ENCODE measurements around the gene ST8SIA4. TPM values are rescaled to one million over a fixed set of nuclear protein-coding genes. Genes with fewer than 3 reads are reported as not detected.

ST8SIA4 gene
- total RNA-seq, 1 donor from 2014 or later, result 15.0 TPM

DNA sequence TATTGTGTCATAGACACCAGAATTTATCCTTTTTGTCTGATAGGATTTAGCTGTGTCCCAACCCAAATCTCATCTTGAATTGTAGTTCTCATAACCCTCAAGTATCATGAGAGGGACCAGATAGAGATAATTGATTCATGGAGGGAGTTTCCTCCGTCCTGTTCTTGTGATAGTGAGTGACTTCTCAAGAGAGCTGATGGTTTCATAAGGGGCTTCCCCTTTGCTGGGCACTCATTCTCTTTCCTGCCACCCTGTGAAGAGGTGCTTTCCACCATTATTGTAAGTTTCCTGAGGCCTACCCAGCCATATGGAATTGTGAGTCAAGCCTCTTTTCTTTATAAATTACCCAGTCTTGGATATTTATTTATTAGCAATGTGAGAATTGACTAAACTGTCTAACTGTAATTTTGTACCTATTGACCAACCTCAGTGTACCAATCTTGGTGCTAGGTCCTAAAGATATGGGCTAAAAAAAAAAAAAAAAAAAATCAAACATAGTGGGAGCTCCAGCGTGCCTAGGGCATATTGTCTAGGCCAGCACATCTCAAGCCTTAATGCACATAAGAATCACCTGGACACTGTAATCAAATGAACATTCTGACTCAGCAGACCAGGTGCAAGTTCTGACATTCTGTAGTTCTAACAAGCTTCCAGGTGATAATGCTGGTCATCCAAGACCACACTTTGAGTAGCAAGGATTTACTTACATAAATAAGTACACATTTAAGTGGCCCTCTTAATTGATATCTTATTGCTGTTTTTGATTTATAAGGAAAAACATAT, 30.5 kb downstream of the ST8SIA4 start:
- no peak for DNase-seq

DNA sequence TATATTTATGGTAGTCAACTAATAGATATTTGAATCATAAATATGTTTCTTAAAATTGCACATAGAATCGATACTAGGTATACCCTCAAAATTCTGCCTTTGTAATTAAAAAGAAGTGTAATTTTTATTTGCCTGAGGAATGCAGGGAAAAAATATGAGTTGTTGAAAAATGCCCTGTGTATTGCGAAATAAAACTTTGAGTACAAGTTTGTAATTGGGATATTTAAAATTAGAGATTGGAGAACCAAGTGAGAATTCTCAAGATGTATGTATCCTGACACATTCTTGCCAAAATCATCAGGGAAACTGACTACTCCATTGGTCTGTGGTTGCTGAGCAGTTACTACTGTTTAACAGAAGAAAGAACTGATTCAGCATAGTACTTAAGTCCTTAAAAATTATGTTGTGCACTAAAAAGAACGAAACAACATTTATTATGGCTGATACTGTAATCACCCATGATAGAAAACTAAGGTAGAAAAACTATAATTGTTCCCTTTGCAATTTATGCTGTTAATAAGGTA, 36.0 kb downstream of the ST8SIA4 start:
- no peak for DNase-seq

DNA sequence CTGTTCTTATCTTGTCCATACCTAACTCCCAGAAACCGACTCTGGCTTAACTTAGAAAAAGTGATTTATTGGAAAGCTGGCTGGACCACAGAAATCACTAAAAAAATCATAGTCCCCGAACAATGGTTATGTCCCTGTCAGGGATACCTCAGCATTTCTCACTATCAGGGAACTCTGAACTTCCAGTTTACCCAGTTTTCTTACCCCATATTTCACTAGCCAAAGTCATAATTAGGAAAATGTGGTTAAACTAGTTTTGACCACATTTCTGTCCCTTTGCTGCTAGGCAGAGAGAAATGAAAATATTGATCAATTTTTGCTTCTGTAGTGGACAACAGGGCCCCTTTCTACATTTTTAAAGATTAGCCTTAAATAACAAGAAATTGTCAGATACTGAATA, 38.2 kb downstream of the ST8SIA4 start:
- no peak for DNase-seq

DNA sequence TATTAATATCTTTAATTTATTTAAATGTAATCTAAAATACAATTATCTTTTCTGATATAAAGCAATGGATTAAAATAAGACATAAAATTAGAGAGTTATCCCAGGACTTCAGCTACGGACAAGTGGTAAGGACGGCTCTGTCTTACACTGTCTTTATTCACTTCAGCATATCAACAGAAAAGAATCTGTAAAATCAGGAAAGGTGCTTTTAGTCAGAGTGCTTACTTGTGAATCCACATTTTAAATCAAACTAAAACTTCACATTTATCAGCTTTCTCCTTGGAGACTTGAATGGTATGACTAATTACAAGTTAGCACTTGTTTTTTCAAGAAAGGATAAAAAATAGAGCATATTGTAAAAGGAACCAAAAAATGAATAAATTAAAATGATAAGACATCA, 39.3 kb downstream of the ST8SIA4 start:
- no peak for DNase-seq

DNA sequence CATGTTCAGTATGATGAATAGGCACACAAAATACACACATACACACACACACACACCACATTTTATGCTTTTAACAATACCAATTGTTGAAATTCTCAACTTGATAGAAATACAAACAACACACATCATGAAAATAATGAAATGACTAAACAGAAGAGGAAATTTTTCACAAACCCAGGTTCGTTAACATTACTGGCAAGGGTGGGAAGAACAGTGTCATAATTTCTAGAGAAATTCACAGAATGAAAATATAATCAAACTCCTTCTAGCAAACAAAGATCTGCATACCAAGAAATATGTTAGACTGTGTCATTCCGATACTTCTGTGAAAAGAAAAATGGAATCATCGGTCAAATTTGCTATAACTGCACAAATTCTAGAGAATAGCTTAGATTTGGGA, 41.9 kb downstream of the ST8SIA4 start:
- DNase-seq, result no peak

DNA sequence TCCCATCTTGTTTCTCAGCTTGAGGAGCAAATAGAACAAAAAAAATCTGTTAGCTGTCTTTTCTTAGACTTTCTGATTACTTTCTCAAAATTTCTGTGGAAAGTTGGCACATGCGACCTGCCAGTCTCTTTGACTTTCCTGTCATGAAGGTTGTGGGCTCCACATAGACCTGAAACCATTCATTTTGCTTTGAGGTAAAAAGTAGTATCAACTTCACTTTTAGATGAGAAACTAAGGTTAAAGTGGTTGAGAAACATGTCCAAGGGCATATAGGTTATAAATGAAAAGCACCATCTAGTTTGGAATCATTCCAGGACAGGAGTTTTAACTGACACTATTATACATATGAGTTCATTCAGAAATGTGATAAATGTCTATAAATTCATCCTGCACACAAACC, 42.7 kb downstream of the ST8SIA4 start:
- no peak for DNase-seq

DNA sequence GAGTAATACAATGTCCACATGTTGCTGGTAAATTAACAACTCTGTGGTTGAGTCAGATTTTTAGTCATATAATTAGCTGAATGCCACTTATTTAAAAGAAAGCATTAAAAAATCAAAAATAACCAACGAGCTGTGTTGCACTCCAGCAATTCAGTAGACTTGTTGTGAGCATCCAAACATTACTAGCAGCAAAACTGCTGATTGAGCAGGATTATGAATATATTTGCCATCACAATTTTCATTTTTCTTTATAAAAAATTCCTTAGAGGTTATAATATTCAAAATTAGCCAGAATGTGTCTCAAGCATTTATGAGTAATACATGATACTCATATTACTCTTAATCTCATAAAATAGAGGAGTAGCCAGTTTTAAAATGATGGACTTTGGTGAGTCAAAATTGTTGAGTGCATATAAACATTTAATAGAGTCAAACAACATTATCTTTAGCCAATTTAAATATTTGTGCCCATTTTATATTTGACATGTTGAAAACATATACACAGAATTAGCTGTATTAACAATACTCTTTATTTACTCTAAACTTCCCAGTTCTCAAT, 44.0 kb downstream of the ST8SIA4 start:
- no peak for DNase-seq

DNA sequence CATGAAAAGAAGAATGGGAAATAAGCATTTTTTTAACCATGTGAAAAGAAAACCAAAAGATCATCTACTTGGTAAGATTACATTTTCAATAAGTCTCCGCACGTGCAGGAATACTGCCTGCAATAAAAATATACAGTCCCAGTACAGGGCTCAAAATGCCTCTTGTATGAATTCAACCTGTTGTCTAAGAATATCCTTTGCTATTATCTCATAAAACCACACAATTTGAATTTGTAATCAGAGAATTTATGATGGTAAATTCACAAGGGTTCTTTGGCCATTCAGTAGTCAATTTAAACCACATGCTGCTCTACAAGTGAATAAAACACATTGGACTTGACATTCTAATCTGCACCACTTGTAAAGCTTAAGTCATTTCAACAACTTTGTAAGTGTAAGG, 46.6 kb downstream of the ST8SIA4 start:
- no peak for DNase-seq

DNA sequence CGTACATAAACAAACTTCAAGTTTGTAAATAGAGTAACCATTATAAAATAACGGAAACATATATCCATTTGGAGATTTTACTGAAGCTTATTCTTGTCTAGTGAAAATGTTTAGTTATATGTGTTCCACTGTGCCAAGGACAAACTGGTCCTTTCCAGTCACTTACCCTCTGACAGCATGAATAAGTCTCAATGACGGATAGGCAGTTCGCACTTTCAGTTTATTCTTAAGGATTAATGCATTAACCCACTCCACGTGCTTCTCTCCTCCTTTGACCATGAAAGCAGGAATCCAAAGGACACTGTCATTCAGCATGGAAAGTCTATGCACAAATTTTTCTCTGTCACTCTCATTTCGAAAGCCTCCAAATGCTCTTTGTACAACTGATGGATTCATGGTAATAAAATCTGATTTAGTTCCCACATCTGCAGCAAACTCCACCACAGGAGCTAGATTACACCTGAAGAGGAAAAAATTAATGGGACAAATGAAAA, 47.1 kb downstream of the ST8SIA4 start:
- no peak for DNase-seq

DNA sequence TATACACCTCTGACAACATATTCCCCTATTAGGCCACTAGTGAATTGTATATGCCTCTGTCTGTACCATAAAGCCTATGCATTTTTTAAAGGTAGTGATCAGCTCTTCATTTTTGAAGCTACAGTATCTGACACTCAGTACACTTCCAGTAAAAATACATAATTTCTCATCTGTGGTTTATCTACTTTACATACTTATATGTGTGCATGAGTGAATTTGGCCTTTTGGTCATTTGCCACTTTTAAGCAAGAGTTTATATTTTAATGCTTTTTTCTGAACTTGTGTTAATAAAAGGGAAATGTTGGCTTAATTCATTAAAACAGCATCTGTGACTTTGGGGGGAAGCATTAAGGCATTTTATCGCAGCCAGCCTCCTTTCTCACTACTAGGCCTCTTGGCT, 47.8 kb downstream of the ST8SIA4 start:
- no peak for DNase-seq

DNA sequence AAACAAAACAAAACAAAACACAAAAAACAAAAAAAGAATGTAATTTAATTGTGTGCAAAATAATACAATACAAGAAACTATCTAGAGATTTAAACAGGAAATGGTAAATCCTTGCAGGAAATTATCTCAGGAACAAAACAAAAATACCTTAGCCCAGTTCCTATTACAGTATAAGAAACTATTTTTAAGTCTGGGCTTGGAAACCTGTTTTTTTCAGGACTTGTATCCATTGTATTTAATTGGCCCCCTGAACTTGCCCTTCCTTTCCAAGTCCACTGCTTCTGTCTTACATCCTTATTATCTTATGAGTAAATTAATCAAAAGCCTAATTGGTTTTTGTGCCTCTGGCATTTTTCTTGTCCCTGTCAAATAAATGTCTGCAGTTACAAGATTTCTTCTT, 48.5 kb downstream of the ST8SIA4 start:
- DNase-seq, result no peak

DNA sequence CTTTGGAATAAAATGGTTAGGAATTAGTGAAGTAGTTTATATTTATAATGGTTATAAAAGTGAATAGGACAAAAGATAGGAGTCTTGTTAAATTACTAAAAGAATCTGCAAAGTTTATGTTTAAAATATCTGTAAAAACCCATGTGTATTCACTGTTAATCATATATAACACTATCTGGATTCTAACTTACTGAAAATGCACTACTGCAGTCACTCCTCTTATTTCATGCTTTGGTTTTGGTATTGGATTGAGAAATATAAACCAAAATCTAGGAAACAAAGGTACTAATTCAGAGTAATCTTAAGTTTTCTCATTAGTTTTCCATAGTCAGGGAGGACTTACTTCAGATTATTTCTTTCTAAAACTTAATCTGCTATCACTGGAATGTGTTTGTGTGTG, 49.5 kb downstream of the ST8SIA4 start:
- DNase-seq, result no peak

DNA sequence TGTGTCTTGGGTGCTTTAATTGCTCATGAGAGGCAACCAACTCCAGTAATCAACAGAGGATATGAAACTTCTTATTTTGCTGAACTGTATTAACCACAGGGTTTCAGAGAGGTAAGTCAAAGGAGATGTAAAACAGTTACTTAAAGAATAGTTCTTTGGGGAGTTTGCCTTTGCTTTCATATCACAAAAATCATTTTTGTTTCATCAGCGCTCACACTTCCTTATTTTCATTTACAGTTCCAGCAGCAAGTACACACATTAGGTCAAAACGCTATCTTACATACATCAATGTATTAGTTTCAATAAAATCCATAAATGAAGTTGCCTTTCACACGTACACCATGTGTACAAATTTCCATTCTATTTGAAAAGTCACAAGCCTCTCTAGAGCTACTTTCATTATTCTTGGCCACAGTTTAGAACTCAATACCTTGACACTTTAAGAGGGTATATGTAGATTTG, 50.1 kb downstream of the ST8SIA4 start:
- no peak for DNase-seq

DNA sequence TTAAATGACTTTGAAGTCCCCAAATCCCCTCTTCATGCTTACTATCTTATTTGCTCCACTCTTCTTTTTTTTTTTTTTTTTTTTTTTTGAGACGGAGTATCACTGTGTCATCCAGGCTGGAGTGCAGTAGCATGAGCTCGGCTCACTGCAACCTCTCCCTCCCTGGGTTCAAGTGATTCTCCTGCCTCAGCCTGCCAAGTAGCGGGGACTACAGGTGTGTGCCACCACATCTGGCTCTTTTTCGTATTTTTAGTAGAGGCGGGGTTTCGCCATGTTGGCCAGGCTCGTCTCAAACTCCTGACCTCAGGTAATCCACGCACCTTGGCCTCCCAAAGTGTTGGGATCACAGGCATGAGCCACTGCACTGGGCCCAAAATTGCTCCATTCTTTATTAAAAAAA, 51.0 kb downstream of the ST8SIA4 start:
- DNase-seq, result no peak

DNA sequence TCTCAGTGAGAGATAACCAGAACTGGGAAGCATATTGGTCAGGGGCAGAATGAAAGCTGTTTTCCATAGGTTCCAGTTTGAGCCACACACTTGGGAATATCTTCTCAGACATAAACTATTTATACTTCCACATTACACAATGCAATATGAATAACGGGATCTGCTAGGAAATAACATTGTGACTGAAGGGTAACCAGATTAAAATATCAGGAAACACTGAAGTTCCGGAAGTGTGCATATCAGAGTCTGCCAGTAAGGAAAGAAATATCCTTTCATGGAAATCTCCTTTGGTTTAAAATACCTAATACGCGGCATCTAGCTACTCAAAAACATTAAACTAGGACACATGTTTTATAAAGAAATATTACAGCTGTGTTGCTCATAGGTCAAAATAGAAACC, 56.3 kb downstream of the ST8SIA4 start:
- peak; percentile 13 for DNase-seq

DNA sequence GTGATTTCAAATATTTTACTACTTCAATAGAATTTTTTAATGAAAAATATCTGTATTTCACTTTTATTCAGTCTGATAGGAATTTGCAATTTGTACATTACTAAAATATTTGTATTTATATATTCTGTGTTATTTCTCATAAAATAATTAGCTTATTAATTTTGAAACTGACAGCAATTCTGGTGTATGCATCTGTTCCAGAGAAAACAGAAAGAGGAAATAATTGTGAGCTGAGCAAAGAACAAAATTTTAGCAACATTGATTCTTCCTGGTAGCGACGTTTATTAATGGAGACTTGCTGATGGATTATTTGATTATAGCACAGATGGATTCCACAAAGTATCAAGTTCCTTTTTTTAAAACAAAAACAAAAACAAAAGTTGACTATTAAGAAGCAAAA, 61.0 kb downstream of the ST8SIA4 start:
- no peak for DNase-seq

DNA sequence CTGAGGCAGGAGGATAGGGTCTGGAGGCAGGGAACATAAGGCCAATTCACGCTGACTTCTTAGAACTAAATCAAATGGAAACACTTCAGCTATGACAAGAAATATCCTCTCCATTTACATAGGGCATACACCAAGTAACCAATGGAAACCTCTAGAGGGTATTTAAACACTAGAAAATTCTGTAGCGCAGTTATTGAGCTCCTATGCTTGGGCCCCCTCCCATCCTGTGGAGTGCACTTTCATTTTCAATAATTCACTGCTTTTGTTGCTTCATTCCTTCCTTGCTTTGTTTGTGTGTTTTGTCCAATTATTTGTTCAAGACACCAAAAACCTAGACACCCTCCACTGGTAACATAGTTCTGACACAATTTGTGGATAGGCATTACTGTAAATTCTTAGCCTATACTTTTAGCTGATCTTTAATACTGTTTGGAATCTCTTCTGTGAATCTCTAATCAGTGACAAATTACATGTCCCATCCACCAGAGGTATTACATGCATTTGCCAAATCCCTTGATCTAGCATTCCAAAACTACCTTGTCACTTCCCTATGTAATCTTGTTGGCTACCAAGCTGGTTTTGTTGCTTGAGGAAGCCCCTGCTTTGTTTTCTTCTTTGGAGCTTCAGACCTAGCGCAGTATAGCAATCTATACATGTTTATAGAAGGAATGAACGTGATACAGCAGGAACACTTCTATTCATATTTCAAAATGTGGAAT, 61.6 kb downstream of the ST8SIA4 start:
- DNase-seq, result no peak

DNA sequence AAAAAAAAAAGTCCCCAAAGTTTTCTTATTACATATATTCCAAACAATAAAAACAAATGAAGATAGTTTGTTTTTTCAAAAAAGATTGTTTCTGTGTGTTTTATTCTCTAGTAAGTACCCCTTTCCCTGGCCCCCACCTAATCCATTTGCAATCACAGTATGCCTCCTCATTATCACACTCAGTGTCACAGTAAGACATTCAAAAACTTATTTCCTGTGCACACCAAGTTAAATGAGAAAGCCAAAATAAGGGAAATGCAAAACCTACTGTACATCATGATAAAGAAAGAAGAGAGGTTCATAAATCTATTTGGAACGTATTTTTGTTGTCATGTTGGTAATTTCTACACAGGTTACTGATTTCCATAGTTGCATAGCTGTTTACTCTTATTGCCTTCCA, 62.3 kb downstream of the ST8SIA4 start:
- no peak for DNase-seq

DNA sequence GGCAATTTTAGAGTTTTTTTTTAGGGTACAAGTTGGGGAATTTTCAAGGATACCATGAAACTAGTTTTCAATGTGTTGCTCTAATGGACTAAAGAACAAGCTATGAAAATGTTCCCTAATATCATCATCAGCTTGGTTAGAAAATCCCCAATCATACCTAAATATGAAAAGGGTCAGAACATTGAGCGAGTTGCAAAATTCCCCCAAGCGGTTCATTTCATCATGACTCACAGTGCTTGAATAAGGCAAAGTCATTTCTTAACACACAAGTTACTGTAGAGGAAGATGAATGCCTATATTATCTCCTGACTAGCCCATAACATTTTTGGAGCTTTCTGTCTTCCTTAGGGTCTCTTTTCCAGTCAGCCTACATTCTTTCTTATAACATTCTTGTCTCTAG, 62.7 kb downstream of the ST8SIA4 start:
- DNase-seq, result no peak

DNA sequence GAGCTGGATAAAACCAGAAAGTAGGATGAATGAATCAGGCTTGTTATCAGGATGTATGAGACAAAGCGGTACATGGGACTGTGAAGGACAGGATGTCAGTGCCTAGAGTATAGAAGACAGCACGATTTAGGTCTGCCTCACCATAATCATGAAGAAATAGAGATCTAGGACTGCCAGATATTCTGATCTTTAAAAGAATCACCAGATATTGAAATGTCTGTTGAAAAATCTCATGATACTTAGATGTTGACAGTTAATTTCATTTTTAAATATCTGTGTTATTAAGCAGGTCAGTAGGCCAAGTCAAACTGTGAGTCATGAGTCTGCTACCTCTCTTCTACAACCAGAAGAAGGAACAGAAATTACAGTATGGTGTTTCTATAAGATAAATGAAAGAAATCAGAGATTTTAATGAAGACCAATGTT, 65.0 kb downstream of the ST8SIA4 start:
- no peak for DNase-seq

DNA sequence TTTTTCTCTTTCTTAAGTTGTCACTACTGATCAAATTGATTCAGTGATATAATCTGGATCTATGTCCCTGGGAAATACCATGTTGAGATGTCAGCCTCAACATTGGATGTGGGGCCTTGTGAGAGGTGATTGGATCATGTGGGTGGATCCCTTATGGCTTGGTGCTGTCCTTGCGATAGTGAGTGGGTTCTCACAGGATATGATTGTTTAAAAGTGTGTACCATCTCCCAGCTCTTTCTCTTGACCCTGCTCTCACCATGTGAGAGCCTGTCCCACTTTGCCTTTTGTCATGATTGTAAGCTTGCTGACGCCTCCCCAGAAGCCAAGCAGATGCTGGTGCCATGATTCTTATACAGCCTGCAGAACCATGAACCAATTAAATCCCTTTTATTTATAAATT, 68.6 kb downstream of the ST8SIA4 start:
- no peak for DNase-seq

DNA sequence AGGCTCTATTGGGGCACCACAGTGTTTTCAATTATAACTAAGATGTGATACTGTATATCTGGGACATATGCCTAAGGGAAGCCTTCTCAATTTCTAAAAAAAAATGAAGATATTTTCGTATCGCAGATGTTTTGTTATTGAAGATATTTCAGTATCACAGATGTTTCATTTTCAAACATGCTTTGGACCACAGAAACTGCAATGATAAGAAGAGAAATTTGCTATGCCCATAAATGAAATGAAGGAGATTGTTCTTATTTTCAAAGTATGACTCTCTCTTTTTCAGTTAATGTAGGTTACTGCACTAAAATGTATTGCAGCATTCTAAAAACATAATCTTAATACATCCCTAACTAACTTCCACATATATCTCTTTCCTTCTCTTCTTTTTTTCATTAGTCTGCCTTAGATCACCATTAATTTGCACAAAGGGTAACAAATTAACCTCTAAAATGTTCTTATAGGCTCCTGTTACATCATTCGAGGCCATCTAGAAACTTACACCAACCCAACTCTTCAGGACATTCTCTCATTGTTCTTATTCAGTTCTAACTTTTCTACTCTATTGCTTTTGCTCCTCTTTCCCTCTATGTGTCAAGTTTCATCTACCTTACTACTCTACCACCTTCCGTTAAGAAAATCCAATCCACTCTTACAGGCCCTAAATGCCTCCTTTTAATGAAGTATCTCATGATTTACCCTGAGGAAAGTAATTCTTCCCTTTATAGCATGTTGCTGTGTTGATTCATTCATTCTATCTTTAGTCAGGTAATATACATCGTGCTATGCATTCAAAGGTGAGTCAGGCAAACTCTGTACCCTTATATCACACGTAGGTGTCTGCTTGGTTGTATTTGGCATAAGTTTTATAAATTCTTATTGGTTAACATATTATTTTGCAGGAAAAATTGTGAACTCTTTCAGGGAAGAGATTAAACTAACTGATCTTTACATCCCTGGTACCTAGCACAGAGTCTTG, 70.5 kb downstream of the ST8SIA4 start:
- no peak for DNase-seq
